ENCODE measurements around the gene AHSG.

- TF ChIP-seq CTCF (IDR thresholded peaks at IDR 0.05) (no peak), POLR2A (IDR thresholded peaks at IDR 0.05) (peak; percentile 79 to 92)
Observed at GRCh38 chr3:186570096-186570940, 42.5 kb upstream of the AHSG start, which contains the start of gene DNAJB11.

Measured in adrenal gland (tissue), 5 donors.